ENCODE data around the gene CSAD.
"Not testable (repeated sequence)": the region's sequence is repeated elsewhere in the genome, so short reads cannot be mapped to it uniquely, and the experiment has no call there.

The CSAD gene

GRCh38 chr12:53143355-53143754, 37.4 kb downstream of the CSAD start:
- no peak for DNase-seq

- no peak for DNase-seq
These were observed 47.0 kb downstream of the CSAD start for GRCh38 chr12:53133722-53134121.

- no peak for DNase-seq
These were observed 48.9 kb downstream of the CSAD start for GRCh38 chr12:53131844-53132243.

- DNase-seq = no peak
These were observed 51.8 kb downstream of the CSAD start for GRCh38 chr12:53128780-53129569.

GRCh38 chr12:53127169-53127568, 53.6 kb downstream of the CSAD start:
- no peak for DNase-seq

- DNase-seq = no peak
These were observed 56.4 kb downstream of the CSAD start for GRCh38 chr12:53124352-53124723.

- DNase-seq = no peak
These were observed 57.0 kb downstream of the CSAD start for GRCh38 chr12:53123578-53124351.

- no peak for DNase-seq
These were observed 57.7 kb downstream of the CSAD start for GRCh38 chr12:53122961-53123468.

GRCh38 chr12:53120685-53121525, 59.8 kb downstream of the CSAD start:
- DNase-seq = no peak

- no peak for DNase-seq
These were observed 61.9 kb downstream of the CSAD start for GRCh38 chr12:53118751-53119300.

- DNase-seq = no peak
These were observed 64.7 kb downstream of the CSAD start for GRCh38 chr12:53115891-53116648.

GRCh38 chr12:53115112-53115890, 65.4 kb downstream of the CSAD start:
- no peak for DNase-seq

GRCh38 chr12:53113951-53114350, 66.8 kb downstream of the CSAD start:
- DNase-seq = no peak

- DNase-seq = no peak
These were observed 67.5 kb downstream of the CSAD start for GRCh38 chr12:53113136-53113705.

- not testable (repeated sequence) for DNase-seq
These were observed 68.3 kb downstream of the CSAD start for GRCh38 chr12:53112431-53112830.

All from midbrain (tissue), 1 donor.